ENCODE results near the gene HCLS1.
"Not testable (repeated sequence)": the region's sequence is repeated elsewhere in the genome, so short reads cannot be mapped to it uniquely, and the experiment has no call there.

Gene HCLS1

DNA sequence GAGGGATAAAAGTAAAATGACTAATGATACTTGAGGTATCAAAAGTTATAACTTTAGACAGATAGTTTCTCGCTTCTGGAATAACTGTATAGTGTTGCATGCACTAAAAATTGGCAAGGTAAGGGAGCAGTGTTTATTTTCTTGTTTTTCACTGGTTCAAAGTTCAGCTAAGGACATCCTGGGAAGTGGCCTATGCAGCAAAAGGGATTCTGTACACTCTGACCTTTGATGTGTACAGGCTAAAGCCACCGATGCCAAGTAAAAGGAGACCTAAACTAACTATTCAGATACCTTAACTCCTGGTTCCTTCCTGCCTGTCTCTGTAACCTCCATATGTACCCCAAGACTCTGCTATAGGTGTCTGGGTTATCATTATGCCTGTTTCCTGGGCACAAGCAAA is 65.9 kb downstream of the HCLS1 start:
- no peak for DNase-seq

DNA sequence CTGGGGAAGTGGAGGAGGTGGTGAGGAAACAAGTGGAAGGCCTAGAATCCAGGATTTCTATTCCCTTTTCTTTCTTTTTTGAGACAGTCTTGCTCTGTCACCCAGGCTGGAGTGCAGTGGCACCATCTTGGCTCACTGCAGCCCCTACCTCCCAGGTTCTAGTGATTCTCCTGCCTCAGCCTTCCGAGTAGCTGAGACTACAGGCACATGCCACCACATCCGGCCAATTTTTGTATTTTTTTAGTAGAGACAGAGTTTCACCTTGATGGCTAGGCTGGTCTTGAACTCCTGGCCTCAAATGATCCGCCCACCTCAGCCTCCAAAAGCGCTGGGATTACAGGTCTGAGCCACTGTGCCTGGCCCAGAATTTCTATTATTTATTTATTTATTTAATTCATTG is 66.9 kb downstream of the HCLS1 start:
- DNase-seq = not testable (repeated sequence)

DNA sequence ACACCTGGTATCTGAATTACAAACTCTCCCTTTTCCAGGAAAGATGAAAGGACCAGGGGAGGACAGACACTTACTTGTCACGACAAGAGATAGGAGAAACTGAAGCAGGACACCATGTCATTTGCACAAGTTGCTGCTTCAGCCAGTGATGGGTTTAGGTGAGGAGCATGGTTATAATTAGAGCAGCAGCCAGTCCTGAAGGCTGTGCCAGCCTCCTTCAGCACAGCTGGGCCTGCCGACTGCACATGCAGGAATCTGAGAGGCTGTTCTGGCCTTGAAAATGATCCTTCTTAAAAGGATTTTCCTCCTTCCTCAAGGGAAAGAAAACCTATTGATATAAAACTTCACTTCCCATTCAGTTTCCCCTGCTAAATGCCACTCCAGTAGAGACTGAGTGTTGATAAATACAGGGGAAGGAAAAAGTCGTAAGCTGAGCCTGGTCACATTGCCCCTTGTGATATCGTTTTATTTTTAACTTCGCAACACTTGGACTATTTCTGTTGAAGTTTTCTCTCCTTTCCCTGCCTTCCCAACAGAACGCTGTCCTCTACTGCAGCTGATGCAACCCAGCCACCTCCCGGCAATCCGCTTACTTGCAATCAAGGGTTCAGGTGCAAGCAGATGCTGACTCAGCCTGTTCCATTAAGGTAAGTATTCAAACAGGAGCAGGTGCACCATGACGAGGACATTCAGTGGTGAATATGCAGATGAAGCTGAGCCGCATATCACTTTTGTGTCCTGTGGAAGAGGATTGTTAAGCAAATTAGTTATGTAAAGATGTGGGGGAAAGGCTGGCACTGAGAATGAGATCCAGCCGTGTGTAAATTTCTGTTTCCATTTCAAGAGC is 67.6 kb downstream of the HCLS1 start, which contains the start of gene FBXO40:
Gene FBXO40 (plus strand): TSS at position 524 of the 847 bp plus-strand sequence. CDS start 27,197 bp downstream, outside the sequence.
- no peak for DNase-seq

DNA sequence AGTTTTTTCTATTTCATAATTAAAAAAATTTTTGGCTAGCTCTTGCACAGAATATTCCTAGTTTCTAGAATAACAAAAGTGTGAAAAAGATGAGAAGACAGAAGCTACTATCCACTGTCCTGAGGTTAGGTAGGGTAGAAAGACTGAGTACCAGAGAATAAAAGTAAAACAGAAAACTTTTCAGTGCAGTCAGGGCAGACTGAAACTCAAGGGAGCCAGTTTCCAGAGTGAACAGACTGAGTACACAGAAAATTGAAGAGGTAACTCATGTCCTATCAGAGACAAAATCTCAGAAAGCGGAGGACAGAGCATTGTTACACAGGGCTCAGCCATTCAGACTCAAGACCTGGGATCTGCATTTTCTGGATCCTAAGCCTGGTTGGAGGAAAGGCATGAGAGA is 76.3 kb downstream of the HCLS1 start:
- DNase-seq = no peak

DNA sequence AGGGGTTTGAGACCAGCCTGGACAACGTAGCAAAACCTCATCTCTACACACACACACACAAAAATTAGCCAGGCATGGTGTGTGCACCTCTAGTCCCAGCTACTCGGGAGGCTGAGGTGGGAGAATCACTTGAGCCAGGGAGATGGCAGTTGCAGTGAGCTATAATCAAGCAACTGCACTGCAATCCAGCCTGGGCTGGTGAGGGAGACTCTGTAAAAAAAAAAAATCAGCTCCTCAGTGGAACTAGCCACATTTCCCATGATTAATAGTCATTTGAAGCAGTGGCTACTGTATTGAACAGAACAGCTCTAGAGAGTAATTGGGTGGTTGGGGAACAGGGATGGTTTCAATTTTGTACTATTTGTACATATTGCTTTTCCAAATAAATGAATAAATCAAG is 79.0 kb downstream of the HCLS1 start:
- no peak for DNase-seq

Data from stimulated activated CD4-positive, alpha-beta T cell treated with anti-CD3 and anti-CD28 coated beads, Interleukin-4, amount 100 ng/mL, for 4 hours (primary cell).